Tibial artery (tissue), 4 donors: Measurements from ENCODE around the gene GJA3.

ENCODE experiments used
- DNase-seq, 2 donors: peaks; one replicate each; pipeline ENCODE4 v3.0.0-alpha.2; 2019
- H3K27ac ChIP-seq, 2 donors: fragments of 200-600 bp; sonication (generic) in 1 of 2; 1 replicate in 1 of 2; 2 replicates in 1 of 2; pipeline ENCODE4 v1.5.1; 2018 to 2019; ENCODE audit warnings: mild to moderate bottlenecking in 1 of 2
- H3K27me3 ChIP-seq, 2 donors: fragments of 200-600 bp; sonication (generic) in 1 of 2; one replicate each; pipeline versions ENCODE4 v1.5.1 to v1.6.0; 2016 to 2019
- H3K36me3 ChIP-seq, 3 donors: fragments of 200-600 bp; sonication (generic) in 2 of 3; one replicate each; pipeline ENCODE4 v1.5.1; 2016 to 2019; ENCODE audit warnings: mild to moderate bottlenecking in 2 of 3
- H3K4me1 ChIP-seq, 4 donors: fragments of 200-600 bp; sonication (generic) in 2 of 4; 1 replicate in 3 of 4; 2 replicates in 1 of 4; pipeline ENCODE4 v1.5.1; 2016 to 2019
- H3K4me3 ChIP-seq, 2 donors: fragments of 200-600 bp; sonication (generic) in 1 of 2; 1 replicate in 1 of 2; 2 replicates in 1 of 2; pipeline ENCODE4 v1.5.1; 2018 to 2019; ENCODE audit warnings: mild to moderate bottlenecking in 2 of 2
- H3K9me3 ChIP-seq, 3 donors: fragments of 200-600 bp; sonication (generic) in 1 of 3; one replicate each; pipeline ENCODE4 v1.5.1; 2016 to 2019
- intact Hi-C: fragments of 100-400 bp; cut with DNase I; formaldehyde crosslinking; loops from one replicate; pipeline ENCODE4 v1.15.0; 2023; ENCODE audit warnings: low total_unique reads
- TF ChIP-seq, protein P1 (sequence below), 2 experiments: fragments of 200-600 bp in 1 of 2; fragments of 450-650 bp in 1 of 2; IDR thresholded peaks; one replicate each; pipeline ENCODE4 v1.5.1; 2017 to 2019; ENCODE audit warnings: antibody characterized with exemption in 2 of 2, mild to moderate bottlenecking in 1 of 2, moderate library complexity in 1 of 2

GJA3 gene

DNA sequence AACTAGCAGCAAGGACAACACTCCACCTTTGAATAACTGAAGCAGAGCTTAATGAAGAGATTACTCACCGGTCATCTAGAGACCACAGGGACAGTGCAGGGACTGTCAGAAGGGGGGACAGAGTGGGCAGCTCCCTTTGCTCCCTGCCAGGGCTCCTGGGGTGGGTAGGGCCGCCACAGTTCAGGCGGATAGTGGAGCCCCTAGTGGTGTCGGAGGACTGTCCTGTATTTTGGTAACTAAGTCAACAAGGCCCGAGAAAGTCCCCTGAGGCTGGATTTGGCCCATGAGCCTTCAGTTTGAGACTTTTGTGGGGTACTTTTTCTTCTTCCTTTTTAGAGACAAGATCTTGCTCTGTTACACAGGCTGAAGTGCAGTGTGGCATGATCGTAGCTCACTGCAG lies 44.6 kb downstream of the GJA3 start:
- TF ChIP-seq, protein P1, sequence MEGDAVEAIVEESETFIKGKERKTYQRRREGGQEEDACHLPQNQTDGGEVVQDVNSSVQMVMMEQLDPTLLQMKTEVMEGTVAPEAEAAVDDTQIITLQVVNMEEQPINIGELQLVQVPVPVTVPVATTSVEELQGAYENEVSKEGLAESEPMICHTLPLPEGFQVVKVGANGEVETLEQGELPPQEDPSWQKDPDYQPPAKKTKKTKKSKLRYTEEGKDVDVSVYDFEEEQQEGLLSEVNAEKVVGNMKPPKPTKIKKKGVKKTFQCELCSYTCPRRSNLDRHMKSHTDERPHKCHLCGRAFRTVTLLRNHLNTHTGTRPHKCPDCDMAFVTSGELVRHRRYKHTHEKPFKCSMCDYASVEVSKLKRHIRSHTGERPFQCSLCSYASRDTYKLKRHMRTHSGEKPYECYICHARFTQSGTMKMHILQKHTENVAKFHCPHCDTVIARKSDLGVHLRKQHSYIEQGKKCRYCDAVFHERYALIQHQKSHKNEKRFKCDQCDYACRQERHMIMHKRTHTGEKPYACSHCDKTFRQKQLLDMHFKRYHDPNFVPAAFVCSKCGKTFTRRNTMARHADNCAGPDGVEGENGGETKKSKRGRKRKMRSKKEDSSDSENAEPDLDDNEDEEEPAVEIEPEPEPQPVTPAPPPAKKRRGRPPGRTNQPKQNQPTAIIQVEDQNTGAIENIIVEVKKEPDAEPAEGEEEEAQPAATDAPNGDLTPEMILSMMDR (IDR thresholded peaks at IDR 0.05), result no peak
- no peak for DNase-seq
- peaks cover 0 to 15% (median 4%) of the 10 kb centered on the region in 4 donors for H3K4me1 ChIP-seq

DNA sequence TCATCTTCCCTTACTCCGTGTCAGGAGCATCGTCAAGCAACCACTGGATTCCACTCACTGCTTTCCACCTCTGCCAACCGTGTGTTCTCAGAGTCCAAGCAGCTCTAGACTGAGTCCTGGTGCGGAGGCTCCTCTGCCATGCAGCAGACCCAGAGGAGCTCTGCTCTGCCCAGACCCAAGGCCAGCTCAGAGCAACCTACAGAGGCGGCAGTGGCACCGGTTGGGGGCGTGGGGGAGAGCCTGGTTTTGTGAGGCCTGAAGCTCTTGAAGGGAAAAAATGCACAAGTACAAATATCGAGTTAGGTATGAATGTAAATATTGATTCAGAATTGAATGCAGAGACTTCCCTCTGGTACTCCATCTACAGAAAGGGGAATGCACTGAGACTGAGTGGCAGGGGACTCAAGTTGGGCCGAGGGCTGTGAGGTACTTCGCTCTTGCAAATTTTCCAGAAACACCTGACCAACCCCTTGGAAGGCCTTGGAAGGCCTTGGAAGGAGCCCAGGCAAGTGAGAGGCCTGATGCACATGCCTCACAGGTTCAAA lies 46.7 kb downstream of the GJA3 start:
- TF ChIP-seq, protein P1 (IDR thresholded peaks at IDR 0.05), result no peak
- DNase-seq, result no peak
- H3K27me3 ChIP-seq, result peaks cover 0 to 2% of the 10 kb centered on the region in 2 donors
- intact Hi-C loops, result no loop called here
- H3K9me3 ChIP-seq, result no peaks in the 10 kb centered on the region
- H3K27ac ChIP-seq, result no peak overlapping the region
- no peak overlapping the region for H3K4me3 ChIP-seq
- H3K36me3 ChIP-seq, result no peaks in the 10 kb centered on the region
- H3K4me1 ChIP-seq, result peaks cover 0 to 6% (median 3%) of the 10 kb centered on the region in 4 donors

More for the DNA sequence above, 44.6 kb downstream of the GJA3 start:
- Histone ChIP-seq H3K4me3 (no peak overlapping the region), H3K9me3 (no peaks in the 10 kb centered on the region), H3K27me3 (no peaks in the 10 kb centered on the region), H3K27ac (no peak overlapping the region), H3K36me3 (no peaks in the 10 kb centered on the region)
- intact Hi-C loops, result no loop called here

GRCh38 chr13:20109037-20109436 lies 51.8 kb downstream of the GJA3 start:
- peaks cover 0 to 20% of the 10 kb centered on the region in 2 donors for H3K27me3 ChIP-seq
- TF ChIP-seq, protein P1 (IDR thresholded peaks at IDR 0.05), result no peak
- intact Hi-C loops, result no loop called here
- no peak overlapping the region for H3K4me3 ChIP-seq
- no peaks in the 10 kb centered on the region for H3K36me3 ChIP-seq
- H3K4me1 ChIP-seq, result no peaks in the 10 kb centered on the region
- no peak for DNase-seq
- H3K9me3 ChIP-seq, result no peaks in the 10 kb centered on the region
- no peak overlapping the region for H3K27ac ChIP-seq

DNA sequence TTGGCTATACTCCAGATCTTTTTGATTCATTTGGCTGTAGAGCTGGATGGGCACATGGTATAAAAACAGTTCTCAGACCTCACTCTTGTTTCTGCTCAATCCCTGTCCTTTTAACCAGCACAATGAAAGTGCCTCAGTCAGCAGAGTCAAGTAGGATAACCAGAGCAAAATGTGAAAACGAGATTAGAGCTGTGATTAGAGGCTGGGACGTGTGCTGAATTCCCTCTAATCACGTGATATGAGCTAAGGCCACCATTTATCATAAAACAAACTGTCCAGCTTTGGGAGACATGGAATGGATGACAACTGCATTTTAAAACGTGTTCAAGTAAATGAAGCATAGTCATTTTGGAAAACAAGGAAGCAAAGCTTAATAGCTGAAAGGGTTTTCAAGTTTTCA lies 54.1 kb downstream of the GJA3 start:
- no peaks in the 10 kb centered on the region for H3K36me3 ChIP-seq
- H3K4me3 ChIP-seq, result no peak overlapping the region
- DNase-seq, result no peak
- intact Hi-C loops, result no loop called here
- H3K27me3 ChIP-seq, result peaks cover 0 to 29% of the 10 kb centered on the region in 2 donors
- H3K4me1 ChIP-seq, result no peaks in the 10 kb centered on the region
- no peaks in the 10 kb centered on the region for H3K9me3 ChIP-seq
- TF ChIP-seq, protein P1 (IDR thresholded peaks at IDR 0.05), result no peak
- no peak overlapping the region for H3K27ac ChIP-seq

DNA sequence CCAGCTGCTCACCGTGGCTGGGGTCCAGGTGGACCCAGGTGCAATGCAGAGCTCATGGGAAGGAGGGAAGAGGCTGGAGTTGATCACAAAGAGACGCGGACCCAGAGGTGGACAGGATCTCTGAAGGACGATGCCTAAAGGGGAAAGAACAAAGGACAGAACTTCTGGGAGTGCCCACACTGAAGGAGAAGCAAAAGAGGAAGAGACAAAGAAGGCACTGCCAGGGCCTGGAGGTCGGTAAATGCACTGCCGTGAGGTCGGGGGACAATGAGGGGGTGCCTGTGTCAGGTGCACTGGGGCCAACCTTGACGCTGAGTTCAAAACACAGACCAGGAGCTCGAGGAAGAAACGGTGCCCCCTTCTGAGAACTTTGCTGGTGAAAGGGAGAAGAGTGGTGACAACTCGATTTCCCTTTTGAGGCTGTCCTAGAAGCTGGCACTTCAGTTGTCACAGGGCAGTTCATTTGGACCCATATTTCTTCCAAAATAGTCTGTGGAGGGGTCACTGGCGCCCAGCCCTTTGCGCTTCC lies 55.6 kb downstream of the GJA3 start:
- peaks cover 0 to 33% of the 10 kb centered on the region in 2 donors for H3K27me3 ChIP-seq
- TF ChIP-seq, protein P1 (IDR thresholded peaks at IDR 0.05), result no peak
- intact Hi-C loops, result no loop called here
- no peak overlapping the region for H3K27ac ChIP-seq
- no peak overlapping the region for H3K4me3 ChIP-seq
- H3K9me3 ChIP-seq, result no peaks in the 10 kb centered on the region
- no peak for DNase-seq
- H3K4me1 ChIP-seq, result no peaks in the 10 kb centered on the region
- no peaks in the 10 kb centered on the region for H3K36me3 ChIP-seq
